Adrenal gland (tissue), 5 donors: ENCODE measurements around the gene CCDC70.

Source experiments
- POLR2A ChIP-seq, 2 donors: fragments of 450-650 bp; IDR thresholded peaks; one replicate each; pipeline ENCODE4 v1.6.1; 2017; ENCODE audit warnings: antibody characterized with exemption in 2 of 2, mild to moderate bottlenecking in 2 of 2, moderate library complexity in 1 of 2
- TF ChIP-seq, protein P1 (sequence below), 6 experiments: fragments of 450-650 bp in 4 of 6; fragments of 200-600 bp in 2 of 6; sonication (generic) in 1 of 6; IDR thresholded peaks; 1 replicate in 5 of 6; 2 replicates in 1 of 6; pipeline versions ENCODE4 v1.5.1 to v1.8.0; 2016 to 2021; ENCODE audit warnings: antibody characterized with exemption in 6 of 6, mild to moderate bottlenecking in 2 of 6, moderate library complexity in 1 of 6
- donor health status: DM: no; HTN: no; CAD: no.

DNA sequence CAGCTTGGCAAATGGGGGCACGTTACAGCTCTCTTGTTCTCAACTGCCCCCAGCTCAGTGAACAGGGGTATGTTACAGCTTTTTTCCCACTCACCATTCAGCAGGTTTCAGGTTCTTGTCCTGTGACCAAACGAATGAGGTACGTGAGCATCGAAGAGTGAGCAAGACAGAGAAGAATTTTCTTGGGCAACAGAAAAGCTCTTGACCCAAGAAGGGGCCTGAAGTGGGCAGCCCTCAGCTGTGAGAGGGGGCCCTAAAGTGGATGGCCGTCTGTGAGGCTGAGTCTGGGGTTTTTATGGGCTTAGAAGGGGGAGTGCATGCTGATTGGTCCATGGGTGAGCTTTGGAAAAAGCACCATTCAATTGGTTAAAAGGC lies 21.4 kb downstream of the CCDC70 start:
- TF ChIP-seq, protein P1, sequence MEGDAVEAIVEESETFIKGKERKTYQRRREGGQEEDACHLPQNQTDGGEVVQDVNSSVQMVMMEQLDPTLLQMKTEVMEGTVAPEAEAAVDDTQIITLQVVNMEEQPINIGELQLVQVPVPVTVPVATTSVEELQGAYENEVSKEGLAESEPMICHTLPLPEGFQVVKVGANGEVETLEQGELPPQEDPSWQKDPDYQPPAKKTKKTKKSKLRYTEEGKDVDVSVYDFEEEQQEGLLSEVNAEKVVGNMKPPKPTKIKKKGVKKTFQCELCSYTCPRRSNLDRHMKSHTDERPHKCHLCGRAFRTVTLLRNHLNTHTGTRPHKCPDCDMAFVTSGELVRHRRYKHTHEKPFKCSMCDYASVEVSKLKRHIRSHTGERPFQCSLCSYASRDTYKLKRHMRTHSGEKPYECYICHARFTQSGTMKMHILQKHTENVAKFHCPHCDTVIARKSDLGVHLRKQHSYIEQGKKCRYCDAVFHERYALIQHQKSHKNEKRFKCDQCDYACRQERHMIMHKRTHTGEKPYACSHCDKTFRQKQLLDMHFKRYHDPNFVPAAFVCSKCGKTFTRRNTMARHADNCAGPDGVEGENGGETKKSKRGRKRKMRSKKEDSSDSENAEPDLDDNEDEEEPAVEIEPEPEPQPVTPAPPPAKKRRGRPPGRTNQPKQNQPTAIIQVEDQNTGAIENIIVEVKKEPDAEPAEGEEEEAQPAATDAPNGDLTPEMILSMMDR (IDR thresholded peaks at IDR 0.05) = no peak
- TF ChIP-seq POLR2A (IDR thresholded peaks at IDR 0.05) = no peak
